DMS153 treated with DMSO at 0.1 percent for 48 hours (cell line): ENCODE results near the gene SPARC.

ENCODE experiments used
- DNase-seq: peaks from one replicate; lab custom pipeline; 2025; ENCODE audit not compliant: unreplicated experiment; lab: John Stamatoyannopoulos, UW

Gene SPARC

DNA sequence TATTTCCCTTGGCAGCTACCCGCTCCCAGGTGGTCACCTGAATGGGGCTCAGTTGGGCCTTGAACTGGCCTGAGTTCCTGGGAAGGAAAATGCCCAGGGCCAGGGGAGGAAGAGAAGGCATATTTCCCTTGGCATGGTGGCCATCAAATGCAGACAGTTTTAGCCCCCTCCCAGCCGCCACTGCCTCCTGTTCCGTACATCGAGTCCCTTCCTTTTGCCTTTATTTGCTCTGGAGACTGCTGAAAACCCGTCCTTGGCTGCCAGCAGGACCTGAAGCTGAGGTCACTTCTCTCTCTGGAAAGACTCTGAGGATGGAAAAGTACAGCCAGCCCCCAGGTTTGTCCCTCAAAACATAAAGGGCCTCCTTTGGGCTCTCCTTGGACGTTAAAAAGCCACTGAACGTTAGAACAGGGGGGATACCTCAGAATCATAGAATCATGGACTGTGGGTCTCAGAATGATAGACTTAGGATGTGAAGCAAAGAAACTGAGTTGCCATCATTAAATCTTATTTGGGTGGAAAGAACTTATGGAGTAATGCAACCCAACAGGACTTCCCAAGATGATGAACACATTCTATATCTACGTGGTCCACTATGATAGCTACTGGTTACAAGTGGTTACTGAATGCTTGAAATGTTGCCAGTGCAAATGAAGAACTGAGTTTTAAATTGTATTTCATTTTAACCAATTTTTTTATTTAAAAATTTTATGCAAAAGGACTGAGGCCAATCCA, 7.1 kb downstream of the SPARC start:
- DNase-seq, result no peak

- no peak for DNase-seq
These were observed 8.0 kb downstream of the SPARC start for GRCh38 chr5:151678713-151679112.

DNA sequence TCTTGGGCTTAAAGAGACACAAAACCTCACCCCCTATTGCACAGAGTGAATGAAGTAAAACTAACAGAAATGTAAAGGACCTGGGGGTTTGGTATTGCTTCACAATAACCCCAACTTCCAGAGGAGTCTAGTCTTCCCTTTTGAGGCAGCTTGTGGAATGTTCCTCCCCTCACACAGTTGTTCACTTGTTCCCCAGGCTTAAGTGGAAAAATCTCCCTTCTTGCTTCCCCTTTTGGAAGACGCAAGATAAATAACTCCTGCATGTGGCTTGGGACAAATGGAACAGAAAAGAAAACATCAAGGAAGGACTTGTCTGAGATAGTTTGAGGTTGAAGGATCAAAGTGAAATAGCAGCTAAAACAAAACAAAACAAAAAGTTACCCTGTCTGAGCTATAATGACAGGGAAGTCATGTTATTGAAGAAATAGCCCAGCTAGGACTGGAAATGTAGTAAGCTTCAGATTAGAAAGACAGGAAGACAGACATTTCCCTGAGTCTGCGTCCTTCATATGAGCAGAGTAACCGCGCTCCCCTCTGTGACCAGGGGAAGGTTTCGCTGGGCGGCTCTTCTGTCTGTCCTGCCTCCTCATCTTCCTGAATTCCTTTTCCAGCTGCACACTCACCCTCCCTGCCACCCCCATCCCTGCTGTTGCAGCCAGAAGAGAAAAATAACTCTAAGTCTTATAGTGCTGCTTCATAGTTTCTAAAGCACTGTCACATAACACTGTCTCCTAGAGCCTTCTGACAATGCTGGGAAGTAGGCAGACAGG, 8.8 kb downstream of the SPARC start:
- no peak for DNase-seq

- DNase-seq, result no peak
These were observed 10.0 kb downstream of the SPARC start for GRCh38 chr5:151676719-151677118.

GRCh38 chr5:151676314-151676712, 10.4 kb downstream of the SPARC start:
- DNase-seq, result no peak

GRCh38 chr5:151675611-151676313, 11.0 kb downstream of the SPARC start:
- DNase-seq, result no peak

GRCh38 chr5:151674626-151675610, 11.8 kb downstream of the SPARC start:
- no peak for DNase-seq

DNA sequence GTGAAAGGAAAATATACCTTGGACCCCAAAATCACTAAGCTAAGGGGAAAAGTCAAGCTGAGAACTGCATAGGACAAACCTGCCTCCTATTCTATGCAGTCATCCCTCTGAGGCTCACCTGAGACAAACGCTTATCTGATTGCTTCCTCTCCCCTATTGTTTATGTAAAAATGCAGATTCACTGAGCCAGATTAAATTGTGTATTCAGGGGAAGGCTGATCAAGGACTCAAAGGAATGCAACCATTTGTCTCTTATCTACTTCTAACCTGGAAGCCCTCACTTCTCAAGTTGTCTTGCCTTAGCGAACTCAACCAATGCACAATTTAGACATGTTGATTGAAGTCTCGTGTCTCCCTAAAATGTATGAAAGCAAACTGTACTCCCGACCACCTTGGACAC, 13.3 kb downstream of the SPARC start:
- no peak for DNase-seq

DNA sequence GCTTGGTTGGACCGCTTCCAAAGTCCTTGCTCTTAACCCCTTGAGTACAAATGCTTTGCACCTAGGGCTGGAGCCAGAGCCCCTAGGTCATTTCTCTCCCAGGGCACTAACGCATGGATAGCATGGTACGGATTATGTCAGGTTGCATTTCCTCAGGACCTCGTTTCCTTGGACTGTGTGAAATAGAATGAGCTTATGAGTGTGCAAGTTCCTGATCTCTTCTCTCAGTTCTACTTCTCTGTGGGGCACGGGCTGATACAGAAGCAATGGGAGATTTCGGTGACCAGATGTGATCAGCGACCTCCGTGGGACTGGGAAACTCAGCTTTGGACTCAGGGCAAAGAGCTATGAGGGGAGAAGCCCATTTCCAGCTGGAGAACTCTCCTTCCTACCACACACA, 14.2 kb downstream of the SPARC start:
- no peak for DNase-seq

DNA sequence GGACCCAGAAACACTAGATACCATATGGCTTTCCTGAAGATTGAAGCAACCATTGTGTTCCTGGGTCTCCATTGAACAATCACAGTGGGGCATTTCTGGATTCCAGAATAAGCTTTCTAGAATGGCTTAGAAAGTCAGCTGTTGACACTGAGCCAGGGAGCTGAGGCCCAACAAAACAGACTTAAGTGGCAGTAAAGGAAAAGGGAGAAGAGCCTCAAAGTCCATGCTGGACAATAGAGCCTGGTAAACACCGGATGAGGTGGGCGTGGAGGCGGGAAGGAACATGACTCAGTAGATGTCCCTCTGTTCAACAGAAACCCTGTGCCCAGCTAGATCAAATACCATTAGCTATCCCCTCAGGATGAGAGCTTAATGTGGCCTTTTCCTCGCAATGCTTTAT, 14.8 kb downstream of the SPARC start:
- no peak for DNase-seq

GRCh38 chr5:151670953-151671636, 15.6 kb downstream of the SPARC start:
- no peak for DNase-seq

- DNase-seq, result no peak
These were observed 16.5 kb downstream of the SPARC start for GRCh38 chr5:151670083-151670686.

GRCh38 chr5:151667083-151667482, 19.6 kb downstream of the SPARC start:
- no peak for DNase-seq

DNA sequence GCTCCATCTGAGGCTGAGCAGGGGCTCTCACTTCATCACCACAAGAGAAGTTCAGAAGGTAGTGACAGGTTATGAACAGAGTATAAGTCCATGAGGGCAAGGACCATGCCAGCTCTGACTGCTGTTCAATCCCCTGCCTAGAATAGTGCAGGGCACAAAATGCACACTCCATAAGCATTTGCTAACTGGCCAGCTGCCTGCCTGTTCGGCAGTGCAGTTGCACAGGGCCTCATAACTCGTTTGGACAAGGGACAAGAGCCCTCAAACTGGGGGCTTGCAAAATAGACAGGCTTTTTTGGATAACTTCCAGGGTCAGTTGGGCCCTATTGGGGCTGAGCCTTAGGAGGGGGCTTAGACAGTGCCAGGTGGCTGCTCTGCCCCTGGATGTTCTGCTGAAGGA, 21.1 kb downstream of the SPARC start:
- no peak for DNase-seq

- DNase-seq, result no peak
These were observed 21.8 kb downstream of the SPARC start for GRCh38 chr5:151664694-151665585.

DNA sequence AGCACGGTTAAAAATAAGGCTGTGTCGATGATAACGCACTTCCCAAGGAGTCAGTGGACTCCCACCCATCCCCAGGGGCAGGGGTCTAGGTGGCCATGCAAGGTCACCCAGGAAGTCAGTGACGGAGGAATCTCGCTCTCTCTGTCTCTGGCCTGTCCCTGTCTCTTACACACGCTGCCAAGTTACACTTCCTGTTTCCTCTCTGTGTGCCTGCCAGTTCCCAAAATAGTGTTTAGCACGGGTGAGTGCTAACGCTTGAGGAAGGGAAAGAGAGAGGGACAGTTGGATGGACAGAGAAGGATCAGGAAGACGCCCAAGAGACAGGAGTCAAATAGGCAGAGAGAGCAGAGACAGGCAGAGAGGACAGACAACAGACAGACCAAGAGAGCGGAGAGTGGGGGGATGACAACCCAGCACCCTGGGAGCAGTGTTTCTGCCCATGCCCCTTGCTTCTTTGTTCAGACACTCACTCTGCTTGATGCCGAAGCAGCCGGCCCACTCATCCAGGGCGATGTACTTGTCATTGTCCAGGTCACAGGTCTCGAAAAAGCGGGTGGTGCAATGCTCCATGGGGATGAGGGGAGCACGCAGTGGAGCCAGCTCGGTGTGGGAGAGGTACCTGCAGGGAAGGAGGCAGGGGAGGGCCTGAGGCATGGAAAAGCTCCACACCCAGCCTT, 23.0 kb downstream of the SPARC start:
- no peak for DNase-seq

- DNase-seq, result no peak
These were observed 23.9 kb downstream of the SPARC start for GRCh38 chr5:151662805-151663204.
